ENCODE measurements around the gene ABCG1.

The ABCG1 gene

DNA sequence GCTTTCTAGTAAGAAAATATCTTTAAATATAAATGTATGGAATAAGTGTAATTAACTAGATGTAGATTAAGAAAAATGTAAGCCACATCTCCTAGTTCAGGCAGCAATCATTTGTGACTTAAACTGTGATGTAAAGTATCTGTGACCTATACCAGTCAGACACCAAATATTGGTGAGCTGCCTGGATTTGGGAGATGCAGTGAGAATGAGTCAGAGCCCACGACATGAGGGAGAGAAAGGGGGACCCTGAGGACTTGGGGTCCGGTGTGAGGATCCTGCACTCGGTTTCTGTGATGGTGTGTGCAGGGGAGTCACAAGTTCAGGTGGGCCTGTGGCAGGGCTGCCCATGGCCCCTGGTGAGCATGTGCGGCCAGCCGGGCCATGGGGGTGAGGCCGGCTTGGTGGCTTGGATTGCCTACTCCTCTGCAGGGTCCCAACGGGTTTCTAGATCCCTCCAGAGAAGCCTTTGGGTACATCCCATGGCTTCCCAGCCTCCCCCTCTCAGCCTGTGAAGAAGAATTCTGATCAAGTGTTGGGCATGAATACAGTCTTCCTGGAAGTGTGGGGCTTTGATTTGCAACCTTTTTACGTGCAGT, 19.0 kb upstream of the ABCG1 start:
- DNase-seq: no peak
- no peak for TF ChIP-seq GATA1 (IDR thresholded peaks at IDR 0.05; ENCODE audit: low read depth, low read length)
- TF ChIP-seq POLR2A (IDR thresholded peaks at IDR 0.05; ENCODE audit: low read length): no peak

- no peak for DNase-seq
- no peak for TF ChIP-seq GATA1 (IDR thresholded peaks at IDR 0.05; ENCODE audit: low read depth, low read length)
- no peak for TF ChIP-seq POLR2A (IDR thresholded peaks at IDR 0.05; ENCODE audit: low read length)
Observed at GRCh38 chr21:42200906-42201614, 17.9 kb upstream of the ABCG1 start.

DNA sequence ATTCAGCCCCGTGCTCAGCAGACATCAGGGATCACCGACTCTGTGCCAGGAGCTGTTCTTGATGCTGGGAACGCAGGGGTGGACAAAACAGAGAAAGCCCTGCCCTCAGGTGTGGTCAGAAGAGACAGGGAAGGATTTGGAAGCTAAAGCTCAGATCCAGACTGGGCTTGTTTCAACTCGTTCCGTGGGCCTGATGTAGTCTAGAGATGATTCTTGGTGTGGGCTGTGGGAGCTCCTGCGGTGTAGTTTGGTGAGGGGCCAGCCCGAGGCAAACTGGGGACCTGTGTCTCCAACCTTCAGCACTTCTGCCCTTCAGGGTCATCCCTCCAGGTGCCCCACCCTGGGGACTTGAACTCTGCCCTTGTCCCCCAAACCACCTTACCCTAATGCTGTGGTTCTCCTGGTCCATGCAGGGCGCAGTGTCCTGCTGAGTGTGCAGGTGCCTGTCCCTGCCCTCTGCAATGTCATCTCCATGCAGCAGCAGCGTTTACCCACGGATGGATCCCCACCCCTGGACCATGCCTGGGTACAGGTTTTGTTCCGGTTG, 17.3 kb upstream of the ABCG1 start:
- DNase-seq: no peak
- no peak for TF ChIP-seq GATA1 (IDR thresholded peaks at IDR 0.05; ENCODE audit: low read depth, low read length)
- no peak for TF ChIP-seq POLR2A (IDR thresholded peaks at IDR 0.05; ENCODE audit: low read length)

DNA sequence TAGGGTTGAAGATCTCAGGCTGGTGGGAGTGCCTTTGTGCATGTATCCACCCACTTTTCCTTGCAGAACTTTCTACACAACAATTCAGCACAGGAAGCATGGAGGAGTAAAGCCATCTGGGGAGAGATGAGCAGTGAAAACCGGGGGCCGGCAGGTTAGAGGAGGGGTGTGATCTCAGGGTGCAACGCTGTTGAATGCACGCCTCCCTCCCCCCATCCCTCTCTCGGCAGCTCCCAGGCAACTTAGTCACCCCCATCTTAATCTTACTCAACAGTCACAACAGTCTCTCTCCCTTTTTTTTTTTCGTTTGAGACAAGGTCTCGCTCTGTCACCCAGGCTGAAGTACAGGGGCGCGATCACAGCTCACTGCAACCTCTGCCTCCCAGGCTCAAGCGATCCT, 16.6 kb upstream of the ABCG1 start:
- TF ChIP-seq GATA1 (IDR thresholded peaks at IDR 0.05; ENCODE audit: low read depth, low read length) (no peak), POLR2A (IDR thresholded peaks at IDR 0.05; ENCODE audit: low read length) (no peak)
- no peak for DNase-seq

GRCh38 chr21:42203321-42203720, 15.6 kb upstream of the ABCG1 start:
- DNase-seq: no peak
- TF ChIP-seq POLR2A (IDR thresholded peaks at IDR 0.05; ENCODE audit: low read length) (no peak), GATA1 (IDR thresholded peaks at IDR 0.05; ENCODE audit: low read depth, low read length) (no peak)

GRCh38 chr21:42203936-42204335, 15.0 kb upstream of the ABCG1 start:
- TF ChIP-seq POLR2A (IDR thresholded peaks at IDR 0.05; ENCODE audit: low read length) (no peak), GATA1 (IDR thresholded peaks at IDR 0.05; ENCODE audit: low read depth, low read length) (no peak)
- no peak for DNase-seq

GRCh38 chr21:42207426-42207825, 11.5 kb upstream of the ABCG1 start:
- no peak for TF ChIP-seq GATA1 (IDR thresholded peaks at IDR 0.05; ENCODE audit: low read depth, low read length)
- no peak for TF ChIP-seq POLR2A (IDR thresholded peaks at IDR 0.05; ENCODE audit: low read length)
- DNase-seq: no peak

GRCh38 chr21:42208036-42208435, 10.9 kb upstream of the ABCG1 start:
- TF ChIP-seq POLR2A (IDR thresholded peaks at IDR 0.05; ENCODE audit: low read length): no peak
- TF ChIP-seq GATA1 (IDR thresholded peaks at IDR 0.05; ENCODE audit: low read depth, low read length): no peak
- DNase-seq: no peak

- DNase-seq: no peak
- TF ChIP-seq GATA1 (IDR thresholded peaks at IDR 0.05; ENCODE audit: low read depth, low read length): no peak
- TF ChIP-seq POLR2A (IDR thresholded peaks at IDR 0.05; ENCODE audit: low read length): no peak
Observed at GRCh38 chr21:42208801-42209490, 10.0 kb upstream of the ABCG1 start.

DNA sequence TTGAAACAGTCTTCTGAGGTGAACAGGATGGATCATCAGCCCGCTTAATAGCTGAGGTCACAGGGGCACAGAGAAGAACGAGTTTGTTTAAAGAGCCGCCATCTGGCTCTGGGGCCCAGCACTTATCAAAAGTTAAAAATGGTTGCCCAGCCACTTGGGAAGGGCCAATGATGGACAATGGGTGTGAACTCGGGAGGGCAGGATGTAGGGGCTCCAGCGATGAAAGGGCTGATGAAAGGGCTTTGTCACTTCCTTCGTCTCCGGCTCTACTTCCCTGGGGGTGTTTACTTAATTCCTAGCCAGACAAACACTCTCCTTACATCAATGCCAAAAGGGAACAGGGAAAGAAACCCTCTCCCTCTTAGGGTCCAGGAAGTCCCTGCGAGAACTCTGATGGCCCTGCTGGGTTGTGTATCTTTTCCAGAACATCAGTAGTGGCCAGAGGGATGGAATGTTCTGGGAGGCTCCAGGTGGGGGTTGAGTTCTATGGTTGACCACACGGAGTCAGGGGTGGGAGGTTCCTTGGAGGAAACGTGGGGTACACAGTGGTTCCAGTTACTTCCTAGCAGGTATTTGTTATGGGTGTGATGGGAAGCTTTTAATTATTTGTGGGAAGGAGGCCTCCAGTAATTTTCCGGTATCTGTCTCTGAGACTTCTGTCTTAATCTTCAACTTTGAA, 9.0 kb upstream of the ABCG1 start:
- DNase-seq: no peak
- TF ChIP-seq POLR2A (IDR thresholded peaks at IDR 0.05; ENCODE audit: low read length): no peak
- TF ChIP-seq GATA1 (IDR thresholded peaks at IDR 0.05; ENCODE audit: low read depth, low read length): no peak

DNA sequence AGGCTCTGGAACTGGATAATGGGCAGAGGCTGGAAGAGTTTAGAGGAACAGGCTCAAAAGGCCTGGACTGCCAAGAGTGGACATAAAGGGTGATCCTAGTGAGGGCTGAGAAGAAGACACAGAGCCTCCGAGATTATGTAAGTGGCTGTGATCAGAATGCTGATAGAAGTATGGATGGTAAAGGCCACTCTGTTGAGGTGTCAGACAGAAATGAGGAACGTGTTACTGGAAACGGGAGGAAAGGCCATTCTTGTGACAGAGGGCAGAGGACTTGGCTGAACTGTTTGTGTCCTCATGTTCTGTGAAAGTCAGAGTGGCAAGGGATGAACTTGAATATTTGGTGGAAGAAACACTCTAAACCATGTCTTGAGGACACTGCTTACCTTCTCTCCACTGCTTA, 6.7 kb upstream of the ABCG1 start:
- TF ChIP-seq GATA1 (IDR thresholded peaks at IDR 0.05; ENCODE audit: low read depth, low read length) (no peak), POLR2A (IDR thresholded peaks at IDR 0.05; ENCODE audit: low read length) (no peak)
- no peak for DNase-seq

GRCh38 chr21:42213082-42213774, 5.7 kb upstream of the ABCG1 start:
- TF ChIP-seq POLR2A (IDR thresholded peaks at IDR 0.05; ENCODE audit: low read length) (no peak), GATA1 (IDR thresholded peaks at IDR 0.05; ENCODE audit: low read depth, low read length) (no peak)

GRCh38 chr21:42214081-42214750, 4.7 kb upstream of the ABCG1 start:
- TF ChIP-seq GATA1 (IDR thresholded peaks at IDR 0.05; ENCODE audit: low read depth, low read length) (no peak), POLR2A (IDR thresholded peaks at IDR 0.05; ENCODE audit: low read length) (no peak)

More at GRCh38 chr21:42213082-42213774, 5.7 kb upstream of the ABCG1 start:
- no peak for DNase-seq

More at GRCh38 chr21:42214081-42214750, 4.7 kb upstream of the ABCG1 start:
- no peak for DNase-seq
